GM12878 (cell line): ENCODE data around the gene LFNG. TPM values are rescaled to one million over a fixed set of nuclear protein-coding genes. Genes with fewer than 3 reads are reported as not detected.
A peak's percentile ranks its signal among the peaks of the same experiment; 100 is the strongest.

ENCODE experiments used
- ATAC-seq: fragments of 200-7000 bp; cut with Tn5 transposase; 3 replicates; pipeline ENCODE4 v1.9.1; 2020; ENCODE audit warnings: mild to moderate bottlenecking, moderate library complexity
- BruUV-seq: library from RNA; stranded (reverse); fragments of 400-500 nt; replicated peaks from 2 replicates; lab custom pipeline; 2021; lab: Mats Ljungman, UMichigan
- CTCF ChIA-PET: fragments of 300-600 bp; sonication (Branson Sonifier 250); formaldehyde crosslinking; extraction: SDS; loops from one replicate; lab custom pipeline; 2021; ENCODE audit warnings: inconsistent platforms; lab: Yijun Ruan, JAX
- POLR2A ChIA-PET: fragments of 350-600 bp; formaldehyde crosslinking; extraction: SDS; loops from one replicate; lab custom pipeline; 2021; ENCODE audit warnings: inconsistent platforms; lab: Charles Lee
- RAD21 ChIA-PET: fragments of 300-600 bp; sonication (Branson Sonifier 250); formaldehyde crosslinking; loops from one replicate; lab custom pipeline; 2023; ENCODE audit warnings: antibody characterized with exemption; ENCODE audit not compliant: unreplicated experiment; lab: Charles Lee
- SMC1A ChIA-PET: fragments of 300-600 bp; sonication (Branson Sonifier 250); formaldehyde crosslinking; loops from one replicate; lab custom pipeline; 2023; ENCODE audit not compliant: unreplicated experiment, uncharacterized antibody; lab: Charles Lee
- DNase-seq: peaks from one replicate; pipeline ENCODE4 v3.0.0-alpha.2; 2011; ENCODE audit warnings: low read depth, low spot score
- FAIRE-seq: peaks from 3 replicates; lab custom pipeline; 2011; peaks lifted over from hg19 to GRCh38; lab: Jason Lieb, UNC
- H2AFZ ChIP-seq: 2 replicates; pipeline ENCODE4 v1.6.0; 2011; ENCODE audit warnings: low read depth, low read length, control low read depth; ENCODE audit not compliant: control insufficient read depth
- H3K27ac ChIP-seq: 2 replicates; pipeline ENCODE4 v1.5.1; 2011; ENCODE audit warnings: control low read depth; ENCODE audit not compliant: control insufficient read depth, insufficient read depth
- H3K27me3 ChIP-seq, 2 experiments: replicated peaks in 1 of 2; 2 replicates each; pipeline versions ENCODE4 v1.6.0 to v1.6.1; 2011; ENCODE audit warnings: low read length in 1 of 2; ENCODE audit not compliant: control insufficient read depth in 2 of 2, insufficient read depth in 2 of 2
- H3K36me3 ChIP-seq, 2 experiments: 2 replicates each; pipeline ENCODE4 v1.5.1; 2011; ENCODE audit warnings: low read length in 1 of 2; ENCODE audit not compliant: control insufficient read depth in 2 of 2, insufficient read depth in 2 of 2
- H3K4me1 ChIP-seq: 2 replicates; pipeline ENCODE4 v1.6.1; 2011; ENCODE audit warnings: mild to moderate bottlenecking, low read length, moderate library complexity, mixed read lengths; ENCODE audit not compliant: control insufficient read depth, insufficient read depth
- H3K4me2 ChIP-seq: 2 replicates; pipeline ENCODE4 v1.6.0; 2011; ENCODE audit warnings: control low read depth; ENCODE audit not compliant: control insufficient read depth, insufficient read depth
- H3K4me3 ChIP-seq: fragments of 200-600 bp; sonication (generic); 2 replicates; pipeline ENCODE4 v1.5.1; 2016
- H3K79me2 ChIP-seq: 2 replicates; pipeline ENCODE4 v1.6.0; 2011; ENCODE audit warnings: low read length; ENCODE audit not compliant: control insufficient read depth, insufficient read depth
- H3K9ac ChIP-seq: 2 replicates; pipeline ENCODE4 v1.8.0; 2011; ENCODE audit warnings: low read length, control low read depth, mixed read lengths; ENCODE audit not compliant: control insufficient read depth, insufficient read depth
- H3K9me3 ChIP-seq: replicated peaks from 3 replicates; pipeline ENCODE4 v1.5.1; 2011; ENCODE audit warnings: mild to moderate bottlenecking, low read length; ENCODE audit not compliant: control insufficient read depth, insufficient read depth
- H4K20me1 ChIP-seq: 2 replicates; pipeline ENCODE4 v1.6.0; 2011; ENCODE audit not compliant: control insufficient read depth, insufficient read depth
- BHLHE40 ChIP-seq, 2 experiments: fragments of 450-650 bp in 1 of 2; IDR thresholded peaks; 2 replicates each; pipeline ENCODE4 v1.6.1; 2011 to 2017; ENCODE audit warnings: low read depth in 2 of 2, borderline replicate concordance in 1 of 2, improper control_type of control experiment in 1 of 2, low read length in 1 of 2, mild to moderate bottlenecking in 1 of 2
- CEBPB ChIP-seq, 2 experiments: fragments of 150-350 bp in 1 of 2; IDR thresholded peaks; 2 replicates each; pipeline ENCODE4 v1.6.1; 2012 to 2014; ENCODE audit warnings: low read depth in 2 of 2, low read length in 2 of 2, borderline replicate concordance in 1 of 2, inconsistent platforms in 1 of 2
- CHD2 ChIP-seq: IDR thresholded peaks from 2 replicates; pipeline ENCODE4 v1.6.1; 2011; ENCODE audit warnings: low read depth, low read length, improper control_type of control experiment, borderline replicate concordance
- DPF2 ChIP-seq: fragments of 450-650 bp; IDR thresholded peaks from 2 replicates; pipeline ENCODE4 v1.6.1; 2017; ENCODE audit warnings: mild to moderate bottlenecking
- EED ChIP-seq: sonication (generic); IDR thresholded peaks from 2 replicates; pipeline ENCODE4 v1.6.1; 2016; ENCODE audit warnings: antibody characterized with exemption, low read depth
- EP300 ChIP-seq, 2 experiments: fragments of 150-350 bp in 1 of 2; IDR thresholded peaks; 2 replicates each; pipeline ENCODE4 v1.6.1; 2011 to 2012; ENCODE audit warnings: low read depth in 2 of 2, low read length in 2 of 2, borderline replicate concordance in 1 of 2, improper control_type of control experiment in 1 of 2, inconsistent platforms in 1 of 2; ENCODE audit not compliant: control insufficient read depth in 1 of 2
- FOXM1 ChIP-seq: IDR thresholded peaks from 2 replicates; pipeline ENCODE4 v1.6.1; 2012; ENCODE audit warnings: low read depth, mild to moderate bottlenecking, inconsistent platforms, low read length, moderate library complexity
- GATAD2B ChIP-seq: fragments of 450-650 bp; conservative IDR thresholded peaks from 2 replicates; pipeline ENCODE4 v1.6.1; 2017; ENCODE audit warnings: low read depth, mild to moderate bottlenecking, moderate library complexity
- IKZF1 ChIP-seq: fragments of 450-650 bp; conservative IDR thresholded peaks from 2 replicates; pipeline ENCODE4 v1.6.1; 2017; ENCODE audit warnings: antibody characterized with exemption, mild to moderate bottlenecking
- IKZF2 ChIP-seq, 2 experiments: fragments of 450-650 bp; IDR thresholded peaks; 2 replicates each; pipeline ENCODE4 v1.6.1; 2017; ENCODE audit warnings: mild to moderate bottlenecking in 2 of 2, moderate library complexity in 2 of 2
- MEF2B ChIP-seq: fragments of 450-650 bp; IDR thresholded peaks from 2 replicates; pipeline ENCODE4 v1.6.1; 2018; ENCODE audit warnings: mild to moderate bottlenecking, moderate library complexity; ENCODE audit not compliant: partially characterized antibody, poor library complexity, severe bottlenecking
- MXI1 ChIP-seq: fragments of 150-350 bp; IDR thresholded peaks from 2 replicates; pipeline ENCODE4 v1.6.1; 2011; ENCODE audit warnings: low read depth, mild to moderate bottlenecking, inconsistent platforms, low read length, improper control_type of control experiment
- NR2F1 ChIP-seq: fragments of 450-650 bp; conservative IDR thresholded peaks from 2 replicates; pipeline ENCODE4 v1.6.1; 2017; ENCODE audit warnings: mild to moderate bottlenecking
- POLR2A ChIP-seq: IDR thresholded peaks from 2 replicates; pipeline ENCODE4 v1.6.1; 2011; ENCODE audit warnings: low read depth, mild to moderate bottlenecking, low read length
- SPI1 ChIP-seq: IDR thresholded peaks from 2 replicates; pipeline ENCODE4 v1.6.1; 2011; ENCODE audit warnings: low read depth, mild to moderate bottlenecking, low read length, moderate library complexity, borderline replicate concordance; ENCODE audit not compliant: insufficient read depth
- STAT3 ChIP-seq: IDR thresholded peaks from 2 replicates; pipeline ENCODE4 v1.6.1; 2011; ENCODE audit warnings: low read depth, low read length, improper control_type of control experiment
- TBL1XR1 ChIP-seq: IDR thresholded peaks from 2 replicates; pipeline ENCODE4 v1.6.1; 2012; ENCODE audit warnings: low read depth, low read length, improper control_type of control experiment
- TCF3 ChIP-seq: IDR thresholded peaks from 2 replicates; pipeline ENCODE4 v1.6.1; 2012; ENCODE audit warnings: low read depth, mild to moderate bottlenecking, low read length, borderline replicate concordance; ENCODE audit not compliant: insufficient read depth
- USF1 ChIP-seq: IDR thresholded peaks from 2 replicates; pipeline ENCODE4 v1.6.1; 2011; ENCODE audit warnings: borderline replicate concordance, low read depth, mild to moderate bottlenecking, moderate library complexity, mixed read lengths, low read length; ENCODE audit not compliant: insufficient read depth; ENCODE audit errors: extremely low read length
- WGBS: methylation state at CpG from one replicate; pipeline ENCODE4 v1.1.6; 2016; ENCODE audit warnings: low lambda C conversion rate; ENCODE audit not compliant: insufficient replicate concordance, insufficient coverage; ENCODE audit errors: missing lambda C conversion rate; 5-methylcytosine and 5-hydroxymethylcytosine counted together
- in situ Hi-C: fragments of 300-500 bp; cut with MboI; formaldehyde crosslinking; loops from 9 replicates; pipeline ENCODE4 v1.14.3; 2018; ENCODE audit warnings: mixed read lengths
- intact Hi-C: fragments of 100-400 bp; cut with micrococcal nuclease; formaldehyde crosslinking; loops from one replicate; pipeline ENCODE4 v1.14.2; 2022; ENCODE audit not compliant: unreplicated experiment
- polyA plus RNA-seq, 11 experiments: library from polyadenylated mRNA; depleted of rRNA in 4 of 11; unstranded in 6 of 11; stranded (reverse) in 5 of 11; fragments of >200 nt; fragmentation: Nextera tagmentation in 4 of 11; fragmentation: Illumina TruSeq in 1 of 11; extraction: Ambion mirVana in 4 of 11; extraction: Trizol in 1 of 11; gene quantifications; 1 replicate in 1 of 11; 2 replicates in 10 of 11; pipeline versions ENCODE4 v1.2.1 to v1.2.3, GENCODE V29; 2011 to 2016; ENCODE audit warnings: inconsistent platforms in 2 of 11, missing spikeins in 2 of 11, low read depth in 1 of 11
- total RNA-seq, 4 experiments: library from RNA; depleted of rRNA in 3 of 4; stranded (reverse); fragments of >200 nt in 3 of 4; fragmentation: Illumina TruSeq in 1 of 4; extraction: Trizol in 1 of 4; gene quantifications; 2 replicates each; pipeline versions ENCODE4 v1.2.1 to v1.2.3, GENCODE V29; 2013 to 2021

The LFNG gene
- total and polyA plus RNA-seq, 10 of the 15 experiments (the other 5 are each of a cell fraction or from before 2014, with no cell fraction given), result 0.09 to 0.68 (median 0.33) TPM; not detected in 2

DNA sequence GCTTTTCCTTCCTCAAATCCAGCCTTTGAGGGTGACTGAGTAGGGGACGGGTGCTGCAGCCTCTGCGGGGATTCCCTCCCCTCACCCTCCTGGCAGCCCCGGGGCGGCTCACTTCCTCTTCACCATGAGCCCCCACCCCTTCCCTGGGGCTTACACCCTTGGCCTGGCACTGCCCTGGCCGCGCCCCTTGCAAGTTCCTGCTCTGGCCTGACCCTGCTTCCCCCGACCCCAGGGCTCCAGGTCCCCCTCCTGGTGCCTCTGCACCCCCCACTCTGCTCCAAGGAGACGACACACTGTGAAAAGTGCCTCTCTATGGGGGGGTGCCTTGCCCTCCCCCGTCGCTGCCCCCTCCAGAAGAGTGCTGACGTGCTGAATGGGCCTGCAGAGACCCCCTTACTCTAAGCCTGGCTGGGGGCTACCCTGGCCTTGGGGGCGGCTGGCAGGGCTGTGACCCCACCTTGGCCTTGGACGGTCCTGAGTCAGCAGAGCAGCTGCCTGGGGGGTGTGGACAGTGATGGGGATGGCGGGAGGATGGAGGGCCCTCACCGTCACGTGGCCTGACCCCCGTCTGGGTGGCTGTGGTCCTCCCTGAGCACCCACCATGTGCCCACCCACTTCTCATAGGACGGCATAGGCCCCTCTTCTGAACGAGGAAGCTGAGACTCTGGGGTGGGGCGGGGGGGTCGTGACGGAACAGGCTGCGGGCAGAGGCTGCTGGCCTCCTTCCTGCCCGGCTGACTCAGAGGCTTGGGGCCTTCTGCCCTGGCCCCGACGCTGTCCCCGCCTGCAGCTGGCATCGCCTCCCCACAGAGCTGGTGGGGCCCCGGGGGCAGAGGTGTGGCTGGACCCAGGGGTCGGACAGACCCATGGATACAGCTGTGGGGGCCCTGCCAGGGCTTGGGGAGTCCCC, 9.8 kb downstream of the LFNG start:
- H4K20me1 ChIP-seq, result no peaks in the 10 kb centered on the region
- no peaks in the 10 kb centered on the region for H3K9me3 ChIP-seq
- CTCF ChIA-PET, result interaction anchor here (1.0 kb wide), 1 partner anchor 61 kb away, joined by 3 read pairs; no protein-coding TSS in a partner anchor
- SMC1A ChIA-PET, result interaction anchor here (0.7 to 2.8 kb wide), 3 partner anchors 22 to 37 kb away, joined by 4 to 8 read pairs (median 7); no protein-coding TSS in a partner anchor
- H2AFZ ChIP-seq, result peak overlapping the region; percentile 73
- WGBS, result 22% methylated on average over 30 of the region's 30 CpGs
- no peaks in the 10 kb centered on the region for H3K36me3 ChIP-seq
- peak overlapping the region; percentile 61 for H3K27ac ChIP-seq
- DNase-seq (no peak), FAIRE-seq (no peak), ATAC-seq (peak; percentile 72)
- peak overlapping the region; percentile 35 for H3K9ac ChIP-seq
- no peak overlapping the region for H3K4me3 ChIP-seq
- in situ Hi-C loops, result no loop called here
- POLR2A ChIA-PET, result interaction anchor here (0.5 to 2.3 kb wide), 8 partner anchors 8 to 101 kb away, joined by 3 to 10 read pairs (median 4); no protein-coding TSS in a partner anchor
- H3K4me2 ChIP-seq, result peak overlapping the region; percentile 82
- RAD21 ChIA-PET, result interaction anchor here (0.9 to 2.2 kb wide), 3 partner anchors 9 to 181 kb away, joined by 4 to 6 read pairs (median 5); no protein-coding TSS in a partner anchor
- H3K79me2 ChIP-seq, result no peaks in the 10 kb centered on the region
- intact Hi-C loops, result no loop called here
- no peaks in the 10 kb centered on the region for H3K27me3 ChIP-seq
- peaks cover 29% of the 10 kb centered on the region for H3K4me1 ChIP-seq
- BruUV-seq, result no TSS peak
- no peak for TF ChIP-seq TCF3
- TF ChIP-seq EED, result peak; percentile 20
- TF ChIP-seq CEBPB (IDR thresholded peaks at IDR 0.05; ENCODE audit: borderline replicate concordance in 1 of 2, low read depth in 2 of 2, low read length in 2 of 2), result no peak
- TF ChIP-seq CHD2, result peak; percentile 70; the same call in 1 of the 2 replicates
- peak in 1 of 2 experiments; percentile 34; a peak in 1 of 4 replicates for TF ChIP-seq EP300 (IDR thresholded peaks at IDR 0.05; ENCODE audit: borderline replicate concordance in 1 of 2, control insufficient read depth in 1 of 2, low read depth in 2 of 2, low read length in 2 of 2)
- no peak for TF ChIP-seq FOXM1
- peak; percentile 45 for TF ChIP-seq MEF2B
- peak; percentile 66 for TF ChIP-seq DPF2
- TF ChIP-seq IKZF1, result peak; percentile 74
- no peak for TF ChIP-seq MXI1
- TF ChIP-seq TBL1XR1, result 0 out of 2 replicates have a peak, but pooled peaks have one; percentile 15
- peak; percentile 19 to 73; a peak in 3 of 4 replicates for TF ChIP-seq IKZF2 (IDR thresholded peaks at IDR 0.05)
- peak; percentile 22 to 28; a peak in 2 of 4 replicates for TF ChIP-seq BHLHE40 (IDR thresholded peaks at IDR 0.05; ENCODE audit: borderline replicate concordance in 1 of 2, low read depth in 2 of 2, low read length in 1 of 2)
- TF ChIP-seq NR2F1, result peak; percentile 84
- TF ChIP-seq POLR2A, result peak; percentile 9; the same call in 1 of the 2 replicates
- TF ChIP-seq USF1, result peak; percentile 71
- no peak for TF ChIP-seq STAT3
- peak; percentile 78 for TF ChIP-seq GATAD2B
- TF ChIP-seq SPI1, result peak; percentile 84; the same call in 1 of the 2 replicates
